Measurements from ENCODE around the gene LIAS. TPM values are rescaled to one million over a fixed set of nuclear protein-coding genes. Genes with fewer than 3 reads are reported as not detected.

The LIAS gene
- total and polyA plus RNA-seq, 10 of the 15 experiments (the other 5 are each of a cell fraction or from before 2014, with no cell fraction given), result 17.9 to 32.3 (median 26.4) TPM

DNA sequence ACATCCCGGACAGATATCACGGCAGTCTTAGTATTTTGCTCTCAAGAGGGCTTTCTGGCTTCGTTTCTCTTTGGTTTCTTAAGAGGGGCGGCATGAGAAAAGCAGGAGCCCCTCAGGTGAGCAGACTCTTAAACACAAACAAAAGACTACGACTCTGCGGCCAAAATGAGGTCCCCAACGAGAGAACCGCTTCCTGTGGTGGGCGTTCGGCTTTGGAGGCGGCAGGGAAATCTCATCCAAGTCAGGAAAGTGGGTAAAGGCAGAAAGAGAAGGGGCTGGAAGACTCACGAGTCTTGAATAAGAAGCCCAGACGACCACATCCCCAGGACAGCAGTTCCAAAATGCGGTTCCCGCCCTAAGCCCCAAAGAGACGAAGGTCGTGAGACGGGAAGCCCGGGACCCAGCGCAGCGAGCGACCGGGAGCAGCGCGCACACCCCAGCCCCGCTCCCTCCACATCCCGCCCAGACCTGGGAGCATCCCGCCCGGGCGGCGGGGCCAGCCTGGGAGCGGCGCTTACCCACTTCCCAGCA lies 68.0 kb downstream of the LIAS start (continued):
- TF ChIP-seq MXI1 (IDR thresholded peaks at IDR 0.05; ENCODE audit: low read depth, low read length) (no peak), MTA3 (IDR thresholded peaks at IDR 0.05; ENCODE audit: borderline replicate concordance, low read length) (no peak), EED (IDR thresholded peaks at IDR 0.05; ENCODE audit: low read depth) (peak; percentile 68), WRNIP1 (IDR thresholded peaks at IDR 0.05; ENCODE audit: borderline replicate concordance, low read depth, low read length) (no peak), EGR1 (IDR thresholded peaks at IDR 0.05; ENCODE audit: borderline replicate concordance in 1 of 2, low read depth in 2 of 2, low read length in 2 of 2) (0 out of 3 replicates have a peak, but pooled peaks of 1 of the 2 experiments have one; percentile 62), RAD21 (IDR thresholded peaks at IDR 0.05; ENCODE audit: insufficient read depth, low read depth, low read length) (no peak), DPF2 (IDR thresholded peaks at IDR 0.05) (peak; percentile 32; the same call in 1 of the 2 replicates), BACH1 (IDR thresholded peaks at IDR 0.05; ENCODE audit: borderline replicate concordance) (no peak), ETV6 (conservative IDR thresholded peaks at IDR 0.05 in 1 of 2, IDR thresholded peaks at IDR 0.05 in 1 of 2; ENCODE audit: borderline replicate concordance in 1 of 2, low read depth in 1 of 2) (no peak), FOS (IDR thresholded peaks at IDR 0.05; ENCODE audit: borderline replicate concordance, extremely low read depth, insufficient read length) (no peak), KAT2A (conservative IDR thresholded peaks at IDR 0.05; ENCODE audit: control insufficient read depth, low read depth, low read length) (no peak), ZNF24 (IDR thresholded peaks at IDR 0.05) (no peak), JUND (IDR thresholded peaks at IDR 0.05; ENCODE audit: low read depth, low read length) (0 out of 2 replicates have a peak, but pooled peaks have one; percentile 26), MTA2 (IDR thresholded peaks at IDR 0.05; ENCODE audit: low read depth) (no peak), SPI1 (IDR thresholded peaks at IDR 0.05; ENCODE audit: borderline replicate concordance, insufficient read depth, low read depth, low read length) (no peak), LARP7 (IDR thresholded peaks at IDR 0.05) (peak; percentile 78; the same call in 1 of the 2 replicates), TBL1XR1 (IDR thresholded peaks at IDR 0.05; ENCODE audit: low read depth, low read length) (no peak), SMARCA5 (IDR thresholded peaks at IDR 0.05) (no peak), ZBED1 (IDR thresholded peaks at IDR 0.05; ENCODE audit: borderline replicate concordance) (no peak), NRF1 (conservative IDR thresholded peaks at IDR 0.05; ENCODE audit: low read depth, low read length) (no peak), CBX5 (IDR thresholded peaks at IDR 0.05; ENCODE audit: low read depth) (0 out of 2 replicates have a peak, but pooled peaks have one; percentile 21), EZH2 (IDR thresholded peaks at IDR 0.05; ENCODE audit: borderline replicate concordance, control insufficient read depth, low read depth, low read length) (no peak)
- TF ChIP-seq, protein P1, sequence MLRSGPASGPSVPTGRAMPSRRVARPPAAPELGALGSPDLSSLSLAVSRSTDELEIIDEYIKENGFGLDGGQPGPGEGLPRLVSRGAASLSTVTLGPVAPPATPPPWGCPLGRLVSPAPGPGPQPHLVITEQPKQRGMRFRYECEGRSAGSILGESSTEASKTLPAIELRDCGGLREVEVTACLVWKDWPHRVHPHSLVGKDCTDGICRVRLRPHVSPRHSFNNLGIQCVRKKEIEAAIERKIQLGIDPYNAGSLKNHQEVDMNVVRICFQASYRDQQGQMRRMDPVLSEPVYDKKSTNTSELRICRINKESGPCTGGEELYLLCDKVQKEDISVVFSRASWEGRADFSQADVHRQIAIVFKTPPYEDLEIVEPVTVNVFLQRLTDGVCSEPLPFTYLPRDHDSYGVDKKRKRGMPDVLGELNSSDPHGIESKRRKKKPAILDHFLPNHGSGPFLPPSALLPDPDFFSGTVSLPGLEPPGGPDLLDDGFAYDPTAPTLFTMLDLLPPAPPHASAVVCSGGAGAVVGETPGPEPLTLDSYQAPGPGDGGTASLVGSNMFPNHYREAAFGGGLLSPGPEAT (IDR thresholded peaks at IDR 0.05; ENCODE audit: low read depth), result no peak; the same call in 1 of the 2 replicates
- TF ChIP-seq, protein P2, sequence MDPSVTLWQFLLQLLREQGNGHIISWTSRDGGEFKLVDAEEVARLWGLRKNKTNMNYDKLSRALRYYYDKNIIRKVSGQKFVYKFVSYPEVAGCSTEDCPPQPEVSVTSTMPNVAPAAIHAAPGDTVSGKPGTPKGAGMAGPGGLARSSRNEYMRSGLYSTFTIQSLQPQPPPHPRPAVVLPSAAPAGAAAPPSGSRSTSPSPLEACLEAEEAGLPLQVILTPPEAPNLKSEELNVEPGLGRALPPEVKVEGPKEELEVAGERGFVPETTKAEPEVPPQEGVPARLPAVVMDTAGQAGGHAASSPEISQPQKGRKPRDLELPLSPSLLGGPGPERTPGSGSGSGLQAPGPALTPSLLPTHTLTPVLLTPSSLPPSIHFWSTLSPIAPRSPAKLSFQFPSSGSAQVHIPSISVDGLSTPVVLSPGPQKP (IDR thresholded peaks at IDR 0.05; ENCODE audit: low read depth, low read length), result no peak
- TF ChIP-seq, protein P3, sequence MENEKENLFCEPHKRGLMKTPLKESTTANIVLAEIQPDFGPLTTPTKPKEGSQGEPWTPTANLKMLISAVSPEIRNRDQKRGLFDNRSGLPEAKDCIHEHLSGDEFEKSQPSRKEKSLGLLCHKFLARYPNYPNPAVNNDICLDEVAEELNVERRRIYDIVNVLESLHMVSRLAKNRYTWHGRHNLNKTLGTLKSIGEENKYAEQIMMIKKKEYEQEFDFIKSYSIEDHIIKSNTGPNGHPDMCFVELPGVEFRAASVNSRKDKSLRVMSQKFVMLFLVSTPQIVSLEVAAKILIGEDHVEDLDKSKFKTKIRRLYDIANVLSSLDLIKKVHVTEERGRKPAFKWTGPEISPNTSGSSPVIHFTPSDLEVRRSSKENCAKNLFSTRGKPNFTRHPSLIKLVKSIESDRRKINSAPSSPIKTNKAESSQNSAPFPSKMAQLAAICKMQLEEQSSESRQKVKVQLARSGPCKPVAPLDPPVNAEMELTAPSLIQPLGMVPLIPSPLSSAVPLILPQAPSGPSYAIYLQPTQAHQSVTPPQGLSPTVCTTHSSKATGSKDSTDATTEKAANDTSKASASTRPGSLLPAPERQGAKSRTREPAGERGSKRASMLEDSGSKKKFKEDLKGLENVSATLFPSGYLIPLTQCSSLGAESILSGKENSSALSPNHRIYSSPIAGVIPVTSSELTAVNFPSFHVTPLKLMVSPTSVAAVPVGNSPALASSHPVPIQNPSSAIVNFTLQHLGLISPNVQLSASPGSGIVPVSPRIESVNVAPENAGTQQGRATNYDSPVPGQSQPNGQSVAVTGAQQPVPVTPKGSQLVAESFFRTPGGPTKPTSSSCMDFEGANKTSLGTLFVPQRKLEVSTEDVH (IDR thresholded peaks at IDR 0.05; ENCODE audit: low read depth, partially characterized antibody), result no peak

Measured in GM12878 (cell line).